Endothelial cell of umbilical vein (primary cell): ENCODE data around the gene SH3TC1. TPM values are rescaled to one million over a fixed set of nuclear protein-coding genes. Genes with fewer than 3 reads are reported as not detected.

Experiments
- BruUV-seq: library from RNA; stranded (reverse); fragments of 400-500 nt; replicated peaks from 2 replicates; lab custom pipeline; 2021; lab: Mats Ljungman, UMichigan
- CTCF ChIA-PET: fragments of 300-600, 350-600 bp; sonication (Branson Sonifier 250); formaldehyde crosslinking; loops from one replicate; lab custom pipeline; 2021; ENCODE audit warnings: antibody characterized with exemption, inconsistent platforms; lab: Charles Lee
- POLR2A ChIA-PET: fragments of 300-600, 350-600 bp; sonication (Branson Sonifier 250); formaldehyde crosslinking; loops from one replicate; lab custom pipeline; 2021; ENCODE audit warnings: antibody characterized with exemption, inconsistent platforms; lab: Charles Lee
- DNase-seq: peaks from one replicate; pipeline ENCODE4 v3.0.0-alpha.2; 2011; ENCODE audit warnings: low read depth, low spot score
- FAIRE-seq: peaks from 2 replicates; lab custom pipeline; 2011; peaks lifted over from hg19 to GRCh38; lab: Jason Lieb, UNC
- H2AFZ ChIP-seq: 2 replicates; pipeline ENCODE4 v1.6.0; 2012; ENCODE audit warnings: low read depth, low read length, control low read depth, inconsistent platforms
- H3K27ac ChIP-seq: 2 replicates; pipeline ENCODE4 v1.5.1; 2011; ENCODE audit warnings: low read depth, mild to moderate bottlenecking, control low read depth, low read length, moderate library complexity; ENCODE audit not compliant: insufficient read depth
- H3K27me3 ChIP-seq, 2 experiments: 2 replicates each; pipeline versions ENCODE4 v1.6.0 to v1.6.1; 2011; ENCODE audit warnings: low read length in 2 of 2, mixed read lengths in 1 of 2; ENCODE audit not compliant: control insufficient read depth in 2 of 2, insufficient read depth in 2 of 2
- H3K36me3 ChIP-seq, 2 experiments: 2 replicates in 1 of 2; 3 replicates in 1 of 2; pipeline ENCODE4 v1.5.1; 2011; ENCODE audit warnings: low read length in 2 of 2, mild to moderate bottlenecking in 1 of 2, moderate library complexity in 1 of 2; ENCODE audit not compliant: control insufficient read depth in 2 of 2, insufficient read depth in 2 of 2; ENCODE audit errors: extremely low read depth in 1 of 2
- H3K4me1 ChIP-seq: 3 replicates; pipeline ENCODE4 v1.5.1; 2011; ENCODE audit warnings: mild to moderate bottlenecking, low read length; ENCODE audit not compliant: control insufficient read depth, insufficient read depth; ENCODE audit errors: extremely low read depth
- H3K4me2 ChIP-seq: 2 replicates; pipeline ENCODE4 v1.6.1; 2011; ENCODE audit warnings: low read length, control low read depth, mixed read lengths; ENCODE audit not compliant: insufficient read depth
- H3K4me3 ChIP-seq, 3 experiments: fragments of 200-600 bp in 1 of 3; sonication (generic), shearing (Covaris generic) in 1 of 3; replicated peaks in 1 of 3; 2 replicates each; pipeline ENCODE4 v1.5.1; 2011 to 2016; ENCODE audit warnings: control low read depth in 3 of 3, low read length in 3 of 3, mild to moderate bottlenecking in 2 of 3, inconsistent platforms in 1 of 3, low read depth in 1 of 3, moderate library complexity in 1 of 3; ENCODE audit not compliant: insufficient read depth in 1 of 3
- H3K79me2 ChIP-seq: 2 replicates; pipeline ENCODE4 v1.6.0; 2012; ENCODE audit warnings: low read length, inconsistent platforms; ENCODE audit not compliant: control insufficient read depth, insufficient read depth
- H3K9ac ChIP-seq: replicated peaks from 2 replicates; pipeline ENCODE3; 2011; ENCODE audit warnings: low read length, control low read depth; ENCODE audit not compliant: insufficient read depth; ENCODE audit errors: extremely low read depth
- H3K9me1 ChIP-seq: replicated peaks from 3 replicates; pipeline ENCODE4 v1.6.0; 2011; ENCODE audit warnings: mild to moderate bottlenecking, low read length; ENCODE audit not compliant: control insufficient read depth, insufficient read depth; ENCODE audit errors: extremely low read depth
- H3K9me3 ChIP-seq: replicated peaks from 2 replicates; pipeline ENCODE4 v1.5.1; 2012; ENCODE audit warnings: low read length, inconsistent platforms; ENCODE audit not compliant: control insufficient read depth, insufficient read depth
- H4K20me1 ChIP-seq: replicated peaks from 2 replicates; pipeline ENCODE3; 2011; ENCODE audit warnings: mild to moderate bottlenecking, low read length; ENCODE audit not compliant: control insufficient read depth, insufficient read depth; ENCODE audit errors: extremely low read depth
- EZH2 ChIP-seq: IDR thresholded peaks from 2 replicates; pipeline ENCODE4 v1.6.1; 2012; ENCODE audit warnings: borderline replicate concordance, low read depth, mild to moderate bottlenecking, moderate library complexity, low read length, inconsistent platforms; ENCODE audit not compliant: severe bottlenecking
- FOS ChIP-seq: IDR thresholded peaks from 2 replicates; pipeline ENCODE4 v1.6.1; 2011; ENCODE audit warnings: mild to moderate bottlenecking, low read length, moderate library complexity, borderline replicate concordance; ENCODE audit not compliant: insufficient read depth
- GATA2 ChIP-seq: IDR thresholded peaks from 2 replicates; pipeline ENCODE4 v1.7.0; 2011; ENCODE audit warnings: low read depth, mild to moderate bottlenecking, moderate library complexity, mixed read lengths, low read length; ENCODE audit not compliant: insufficient read length, insufficient read depth
- JUN ChIP-seq: IDR thresholded peaks from 2 replicates; pipeline ENCODE4 v1.6.1; 2011; ENCODE audit warnings: borderline replicate concordance, low read depth; ENCODE audit not compliant: insufficient read length, insufficient read depth
- MYC ChIP-seq: IDR thresholded peaks from one replicate; pipeline ENCODE4 v1.6.1; 2011; ENCODE audit warnings: mild to moderate bottlenecking, low read depth, low read length
- POLR2A ChIP-seq: IDR thresholded peaks from 2 replicates; pipeline ENCODE4 v1.6.1; 2012; ENCODE audit warnings: low read depth, mild to moderate bottlenecking, control low read depth, low read length
- POLR2AphosphoS5 ChIP-seq: IDR thresholded peaks from 2 replicates; pipeline ENCODE4 v1.6.1; 2012; ENCODE audit warnings: low read depth, mild to moderate bottlenecking, control low read depth, low read length, moderate library complexity; ENCODE audit not compliant: insufficient read depth
- dilution Hi-C: fragments of 300-500 bp; cut with MboI; formaldehyde crosslinking; loops from one replicate; pipeline ENCODE4 v1.15.0; 2019; ENCODE audit warnings: low sequenced_read_pairs; ENCODE audit not compliant: extremely low pct_ligation_motif_present
- intact Hi-C: fragments of 100-400 bp; cut with micrococcal nuclease; formaldehyde crosslinking; loops from one replicate; pipeline ENCODE4 v1.10.0; 2022
- polyA plus RNA-seq, 4 experiments: library from polyadenylated mRNA; depleted of rRNA in 3 of 4; stranded (reverse) in 3 of 4; unstranded in 1 of 4; fragments of >200 nt; gene quantifications; 2 replicates each; pipeline versions ENCODE4 v1.2.1 to v1.2.3, GENCODE V29; 2011 to 2012; ENCODE audit warnings: missing spikeins in 1 of 4
- total RNA-seq: library from RNA; stranded (reverse); gene quantifications from 2 replicates; pipeline ENCODE4 v1.2.3, GENCODE V29; 2021
- TF ChIP-seq, protein P1 (sequence below): IDR thresholded peaks from 2 replicates; pipeline ENCODE4 v1.6.1; 2011; ENCODE audit not compliant: insufficient read depth, insufficient read length
- TF ChIP-seq, protein P2 (sequence below), 2 donors: IDR thresholded peaks; 1 replicate in 1 of 2; 2 replicates in 1 of 2; pipeline ENCODE4 v1.5.1; 2011; ENCODE audit warnings: low read length in 2 of 2, mild to moderate bottlenecking in 2 of 2, moderate library complexity in 2 of 2, control low read depth in 1 of 2, inconsistent platforms in 1 of 2, low read depth in 1 of 2; ENCODE audit not compliant: insufficient read depth in 1 of 2; ENCODE audit errors: extremely low read depth in 1 of 2

The SH3TC1 gene
- total and polyA plus RNA-seq, 2 donors (not counting 3 experiments of a cell fraction or from before 2014, with no cell fraction given), result 96.5 to 192 TPM

GRCh38 chr4:8270418-8270771 is 71.3 kb downstream of the SH3TC1 start:
- dilution Hi-C loops, result no loop called here
- FAIRE-seq, result no peak
- DNase-seq, result no peak
- Histone ChIP-seq H3K4me3 (peak overlapping the region in 1 of 3 experiments; percentile 11), H3K9ac (no peak overlapping the region), H3K36me3 (no peaks in the 10 kb centered on the region), H3K4me1 (peaks cover 16% of the 10 kb centered on the region), H3K4me2 (peak overlapping the region; percentile 57), H4K20me1 (no peaks in the 10 kb centered on the region), H3K9me1 (no peaks in the 10 kb centered on the region), H3K9me3 (no peaks in the 10 kb centered on the region), H3K79me2 (no peaks in the 10 kb centered on the region), H3K27me3 (no peaks in the 10 kb centered on the region), H3K27ac (no peak overlapping the region), H2AFZ (no peak overlapping the region)
- CTCF ChIA-PET, result interaction anchor here (1.6 to 6.4 kb wide), 2 partner anchors 94 to 132 kb away, joined by 3 to 242 read pairs; no protein-coding TSS in a partner anchor
- POLR2A ChIA-PET, result no interaction called here
- no peak for TF ChIP-seq FOS
- no peak for TF ChIP-seq JUN
- TF ChIP-seq, protein P1, sequence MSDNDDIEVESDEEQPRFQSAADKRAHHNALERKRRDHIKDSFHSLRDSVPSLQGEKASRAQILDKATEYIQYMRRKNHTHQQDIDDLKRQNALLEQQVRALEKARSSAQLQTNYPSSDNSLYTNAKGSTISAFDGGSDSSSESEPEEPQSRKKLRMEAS, result no peak
- intact Hi-C loops, result no loop called here
- BruUV-seq, result no TSS peak

- Histone ChIP-seq H4K20me1 (no peaks in the 10 kb centered on the region), H3K9me1 (no peaks in the 10 kb centered on the region), H3K27ac (no peak overlapping the region), H3K4me1 (peaks cover 16% of the 10 kb centered on the region), H3K36me3 (no peaks in the 10 kb centered on the region), H3K4me3 (no peak overlapping the region), H3K9me3 (no peaks in the 10 kb centered on the region), H2AFZ (no peak overlapping the region), H3K9ac (no peak overlapping the region), H3K79me2 (no peaks in the 10 kb centered on the region), H3K4me2 (no peak overlapping the region), H3K27me3 (no peaks in the 10 kb centered on the region)
- TF ChIP-seq JUN (no peak), FOS (no peak), POLR2AphosphoS5 (no peak), GATA2 (no peak), POLR2A (no peak), EZH2 (no peak), MYC (no peak)
- TF ChIP-seq, protein P1, result no peak
- TF ChIP-seq, protein P2, sequence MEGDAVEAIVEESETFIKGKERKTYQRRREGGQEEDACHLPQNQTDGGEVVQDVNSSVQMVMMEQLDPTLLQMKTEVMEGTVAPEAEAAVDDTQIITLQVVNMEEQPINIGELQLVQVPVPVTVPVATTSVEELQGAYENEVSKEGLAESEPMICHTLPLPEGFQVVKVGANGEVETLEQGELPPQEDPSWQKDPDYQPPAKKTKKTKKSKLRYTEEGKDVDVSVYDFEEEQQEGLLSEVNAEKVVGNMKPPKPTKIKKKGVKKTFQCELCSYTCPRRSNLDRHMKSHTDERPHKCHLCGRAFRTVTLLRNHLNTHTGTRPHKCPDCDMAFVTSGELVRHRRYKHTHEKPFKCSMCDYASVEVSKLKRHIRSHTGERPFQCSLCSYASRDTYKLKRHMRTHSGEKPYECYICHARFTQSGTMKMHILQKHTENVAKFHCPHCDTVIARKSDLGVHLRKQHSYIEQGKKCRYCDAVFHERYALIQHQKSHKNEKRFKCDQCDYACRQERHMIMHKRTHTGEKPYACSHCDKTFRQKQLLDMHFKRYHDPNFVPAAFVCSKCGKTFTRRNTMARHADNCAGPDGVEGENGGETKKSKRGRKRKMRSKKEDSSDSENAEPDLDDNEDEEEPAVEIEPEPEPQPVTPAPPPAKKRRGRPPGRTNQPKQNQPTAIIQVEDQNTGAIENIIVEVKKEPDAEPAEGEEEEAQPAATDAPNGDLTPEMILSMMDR (IDR thresholded peaks at IDR 0.05; ENCODE audit: extremely low read depth in 1 of 2, insufficient read depth in 1 of 2, low read depth in 1 of 2, low read length in 2 of 2), result no peak
- FAIRE-seq, result no peak
- BruUV-seq, result no TSS peak
- dilution Hi-C loops (no loop called here), intact Hi-C loops (no loop called here)
- CTCF ChIA-PET, result interaction anchor here (1.2 to 2.3 kb wide), 4 partner anchors 29 to 139 kb away, joined by 3 to 9 read pairs (median 4); no protein-coding TSS in a partner anchor
- POLR2A ChIA-PET, result no interaction called here
- no peak for DNase-seq
Measured at GRCh38 chr4:8270912-8271815, 72.1 kb downstream of the SH3TC1 start.
